Measurements from ENCODE around the gene EIF4E3.

DNA sequence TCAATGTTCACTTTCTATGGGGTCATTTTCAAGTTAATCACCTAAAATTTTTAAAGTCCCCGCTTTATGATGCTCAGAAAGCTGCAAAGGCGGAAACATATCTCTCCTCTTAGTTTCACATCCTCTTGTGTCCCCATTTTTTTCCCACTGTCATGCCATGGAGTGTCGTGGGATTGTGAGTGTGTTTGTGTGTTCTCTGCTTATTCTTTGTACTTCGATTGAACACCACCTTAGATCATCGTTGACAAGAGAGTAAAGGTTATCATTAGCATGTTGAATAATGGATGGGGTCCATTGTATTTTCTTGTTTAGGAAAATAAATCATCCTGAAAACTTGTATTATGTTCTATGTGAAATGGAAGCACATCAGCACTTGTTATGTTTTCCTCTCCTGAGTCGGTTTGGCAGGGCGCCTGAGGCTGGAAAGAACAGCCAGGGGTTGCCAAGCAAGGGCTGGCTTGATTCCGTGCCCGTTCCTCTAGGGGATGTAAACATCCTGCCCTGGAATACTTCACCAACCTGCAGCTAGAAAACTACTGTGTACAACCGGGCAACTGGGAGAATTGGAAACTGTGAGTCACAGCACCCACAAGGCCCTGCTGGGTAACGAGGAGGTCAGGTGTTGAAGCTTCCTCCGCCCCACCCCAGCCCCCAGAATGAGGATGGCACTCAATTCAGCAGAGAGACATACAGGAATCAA is 67.2 kb downstream of the EIF4E3 start:
- TF ChIP-seq EZH2 (IDR thresholded peaks at IDR 0.05; ENCODE audit: low read depth): no peak
- TF ChIP-seq, protein P1, sequence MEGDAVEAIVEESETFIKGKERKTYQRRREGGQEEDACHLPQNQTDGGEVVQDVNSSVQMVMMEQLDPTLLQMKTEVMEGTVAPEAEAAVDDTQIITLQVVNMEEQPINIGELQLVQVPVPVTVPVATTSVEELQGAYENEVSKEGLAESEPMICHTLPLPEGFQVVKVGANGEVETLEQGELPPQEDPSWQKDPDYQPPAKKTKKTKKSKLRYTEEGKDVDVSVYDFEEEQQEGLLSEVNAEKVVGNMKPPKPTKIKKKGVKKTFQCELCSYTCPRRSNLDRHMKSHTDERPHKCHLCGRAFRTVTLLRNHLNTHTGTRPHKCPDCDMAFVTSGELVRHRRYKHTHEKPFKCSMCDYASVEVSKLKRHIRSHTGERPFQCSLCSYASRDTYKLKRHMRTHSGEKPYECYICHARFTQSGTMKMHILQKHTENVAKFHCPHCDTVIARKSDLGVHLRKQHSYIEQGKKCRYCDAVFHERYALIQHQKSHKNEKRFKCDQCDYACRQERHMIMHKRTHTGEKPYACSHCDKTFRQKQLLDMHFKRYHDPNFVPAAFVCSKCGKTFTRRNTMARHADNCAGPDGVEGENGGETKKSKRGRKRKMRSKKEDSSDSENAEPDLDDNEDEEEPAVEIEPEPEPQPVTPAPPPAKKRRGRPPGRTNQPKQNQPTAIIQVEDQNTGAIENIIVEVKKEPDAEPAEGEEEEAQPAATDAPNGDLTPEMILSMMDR (conservative IDR thresholded peaks at IDR 0.05): no peak
